ENCODE results near the gene LRRC37A3.
"Not testable (repeated sequence)": the region's sequence is repeated elsewhere in the genome, so short reads cannot be mapped to it uniquely, and the experiment has no call there.

Gene LRRC37A3

DNA sequence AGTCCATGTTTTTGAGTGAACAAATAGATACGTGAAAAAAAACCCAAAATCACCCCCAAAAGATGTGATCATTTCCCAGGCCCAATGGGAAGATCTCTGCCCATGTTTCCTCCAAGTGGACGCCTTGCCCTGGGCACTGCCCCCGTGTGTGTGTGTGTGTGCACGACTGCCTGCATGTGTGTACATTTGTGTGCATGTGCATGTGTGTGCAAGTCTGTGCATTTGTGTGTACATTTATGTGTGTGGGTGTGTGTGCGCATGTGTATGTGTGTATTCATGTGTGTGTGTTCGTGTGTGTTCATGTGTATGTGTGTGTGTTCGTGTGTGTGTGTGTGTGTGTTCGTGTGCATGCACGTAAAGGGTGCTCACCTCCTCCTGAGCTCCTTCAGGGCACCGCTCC lies 16.8 kb upstream of the LRRC37A3 start:
- no peak for TF ChIP-seq POLR2A (IDR thresholded peaks at IDR 0.05; ENCODE audit: low read depth, low read length)
- DNase-seq (ENCODE audit: insufficient read length, low spot score) (no peak), FAIRE-seq (no peak)

DNA sequence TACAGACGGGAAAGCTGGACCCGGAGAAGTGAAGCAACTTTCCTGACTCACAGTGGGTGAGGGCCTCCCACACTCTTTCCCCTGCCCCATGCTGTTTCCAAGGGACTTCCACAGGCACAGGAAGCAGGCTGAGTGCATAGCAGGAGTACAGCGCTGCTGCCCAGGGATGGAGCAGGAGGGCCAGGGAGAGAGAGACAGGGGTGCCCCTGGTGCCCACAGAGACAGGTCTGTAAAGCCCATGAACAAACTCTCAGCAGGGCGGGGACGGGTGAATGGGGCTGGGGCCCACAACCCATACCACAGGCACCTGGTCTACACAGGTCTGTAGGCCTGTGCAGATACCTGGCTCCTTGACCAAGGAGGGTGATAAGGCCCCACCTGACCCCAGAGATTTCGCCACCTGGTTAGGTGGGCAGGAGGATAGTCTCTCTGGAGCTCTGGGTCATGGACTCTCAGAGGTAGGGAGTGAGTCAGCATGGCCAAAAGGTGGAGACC lies 15.1 kb upstream of the LRRC37A3 start:
- FAIRE-seq; DNase-seq (ENCODE audit: insufficient read length, low spot score): not testable (repeated sequence)

GRCh38 chr17:64932850-64933249 lies 13.6 kb upstream of the LRRC37A3 start:
- not testable (repeated sequence) for DNase-seq (ENCODE audit: insufficient read length, low spot score); FAIRE-seq

DNA sequence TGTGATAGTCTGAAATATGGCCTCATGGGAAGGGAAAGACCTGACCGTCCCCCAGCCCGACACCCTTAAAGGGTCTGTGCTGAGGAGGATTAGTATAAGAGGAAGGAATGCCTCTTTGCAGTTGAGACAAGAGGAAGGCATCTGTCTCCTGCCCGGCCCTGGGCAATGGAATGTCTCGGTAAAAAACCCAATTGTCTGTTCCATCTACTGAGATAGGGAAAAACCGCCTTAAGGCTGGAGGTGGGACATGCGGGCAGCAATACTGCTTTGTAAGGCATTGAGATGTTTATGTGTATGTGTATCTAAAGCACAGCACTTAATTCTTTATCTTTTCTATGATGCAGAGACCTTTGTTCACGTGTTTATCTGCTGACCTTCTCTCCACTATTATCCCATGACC lies 11.1 kb upstream of the LRRC37A3 start:
- not testable (repeated sequence) for FAIRE-seq

GRCh38 chr17:64929419-64930209 lies 10.3 kb upstream of the LRRC37A3 start:
- not testable (repeated sequence) for FAIRE-seq; DNase-seq (ENCODE audit: insufficient read length, low spot score)

More for the DNA sequence above, 11.1 kb upstream of the LRRC37A3 start:
- DNase-seq (ENCODE audit: insufficient read length, low spot score) = not testable (repeated sequence)

GRCh38 chr17:64928701-64929100 lies 9.4 kb upstream of the LRRC37A3 start:
- FAIRE-seq; DNase-seq (ENCODE audit: insufficient read length, low spot score): not testable (repeated sequence)

DNA sequence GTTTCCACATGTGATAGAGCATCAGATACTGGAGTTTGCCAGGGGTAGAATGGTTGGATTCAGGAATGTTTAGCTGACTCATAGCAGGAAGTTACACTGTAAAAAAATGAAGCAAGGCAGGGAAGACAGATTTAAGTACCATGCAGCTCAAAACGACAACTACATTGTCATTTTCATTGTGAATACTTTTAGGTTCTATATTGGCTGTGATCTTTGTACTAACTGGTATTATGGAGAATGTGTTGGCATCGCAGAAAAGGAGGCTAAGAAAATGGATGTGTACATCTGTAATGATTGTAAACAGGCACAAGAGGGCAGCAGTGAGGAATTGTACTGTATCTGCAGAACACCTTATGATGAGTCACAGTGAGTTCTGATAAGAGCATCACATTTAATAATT lies 8.2 kb upstream of the LRRC37A3 start:
- peak; percentile 81 for FAIRE-seq

DNA sequence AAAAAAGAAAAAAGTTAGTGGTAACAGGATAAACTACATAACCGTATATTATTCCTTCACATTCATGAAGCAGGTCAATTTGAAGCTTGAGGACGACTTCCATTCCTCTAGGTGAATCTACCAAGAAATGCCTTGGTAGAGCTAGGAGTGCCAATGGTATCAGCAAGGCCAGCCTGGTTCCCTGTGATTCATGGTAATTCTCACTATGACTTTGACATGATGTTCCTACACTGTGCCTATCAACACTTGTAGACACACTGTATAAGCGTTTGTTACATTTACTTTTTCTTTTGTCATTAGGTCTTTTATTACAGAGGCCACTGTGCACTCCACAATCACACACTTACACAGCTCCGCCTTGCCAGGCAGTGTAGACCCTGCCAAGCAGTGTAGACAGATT lies 7.2 kb upstream of the LRRC37A3 start:
- not testable (repeated sequence) for DNase-seq (ENCODE audit: insufficient read length, low spot score); FAIRE-seq

More for the DNA sequence above, 8.2 kb upstream of the LRRC37A3 start:
- DNase-seq (ENCODE audit: insufficient read length, low spot score) = not testable (repeated sequence)

DNA sequence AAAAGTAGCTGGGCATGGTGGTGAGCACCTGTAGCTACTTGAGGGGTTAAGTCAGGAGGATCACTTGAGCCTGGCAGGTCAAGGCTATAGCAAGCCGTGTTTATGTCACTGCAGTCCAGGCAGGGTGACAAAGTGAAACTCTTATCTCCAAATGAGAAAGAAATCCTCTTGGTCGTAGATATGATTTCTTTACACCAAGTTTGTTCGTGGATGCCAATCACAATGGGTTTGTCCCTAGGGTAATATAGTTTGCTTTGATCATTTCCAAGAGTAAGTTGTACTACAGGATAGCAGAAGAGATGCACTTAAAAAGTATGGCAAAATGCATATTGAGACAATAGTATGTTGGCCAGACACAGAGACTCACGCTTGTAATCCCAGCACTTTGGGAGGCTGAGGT lies 6.0 kb upstream of the LRRC37A3 start:
- not testable (repeated sequence) for FAIRE-seq

DNA sequence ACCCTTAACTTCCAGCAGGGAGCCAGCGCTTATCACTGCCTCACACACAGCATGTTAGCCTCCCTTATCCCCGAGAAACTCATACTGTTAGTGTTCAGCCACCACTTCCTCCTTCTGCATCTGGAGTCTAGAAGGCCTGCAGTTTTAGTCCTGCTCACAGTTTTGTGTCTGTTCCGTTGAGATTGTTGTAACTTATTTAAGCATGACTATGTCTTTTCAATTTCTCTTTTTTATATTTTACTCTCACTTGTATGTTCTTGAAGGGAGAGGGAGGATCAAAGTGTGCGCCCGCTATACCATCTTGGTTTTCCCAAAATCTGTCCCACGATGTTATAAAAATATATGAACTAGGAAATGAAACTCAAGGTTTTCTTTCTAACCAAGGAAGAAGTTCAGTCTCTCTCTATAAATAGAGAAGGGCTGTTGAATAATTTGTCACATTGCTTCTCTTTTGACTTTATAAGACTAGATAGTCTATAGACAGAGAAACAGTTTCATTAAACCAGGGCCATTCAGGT lies 3.8 kb upstream of the LRRC37A3 start:
- DNase-seq (ENCODE audit: insufficient read length, low spot score) = not testable (repeated sequence)

More for the DNA sequence above, 6.0 kb upstream of the LRRC37A3 start:
- DNase-seq (ENCODE audit: insufficient read length, low spot score) = not testable (repeated sequence)

GRCh38 chr17:64920419-64921172 lies 1.3 kb upstream of the LRRC37A3 start:
- TF ChIP-seq POLR2A (IDR thresholded peaks at IDR 0.05; ENCODE audit: low read depth, low read length) = no peak
- DNase-seq (ENCODE audit: insufficient read length, low spot score) (no peak), FAIRE-seq (no peak)

More for the DNA sequence above, 3.8 kb upstream of the LRRC37A3 start:
- not testable (repeated sequence) for FAIRE-seq

GRCh38 chr17:64920026-64920418 lies 744 bp upstream of the LRRC37A3 start:
- DNase-seq (ENCODE audit: insufficient read length, low spot score) = no peak
- no peak for TF ChIP-seq POLR2A (IDR thresholded peaks at IDR 0.05; ENCODE audit: low read depth, low read length)
- no peak for FAIRE-seq

GRCh38 chr17:64918842-64919288 lies 413 bp downstream of the LRRC37A3 start:
- FAIRE-seq; DNase-seq (ENCODE audit: insufficient read length, low spot score): not testable (repeated sequence)

DNA sequence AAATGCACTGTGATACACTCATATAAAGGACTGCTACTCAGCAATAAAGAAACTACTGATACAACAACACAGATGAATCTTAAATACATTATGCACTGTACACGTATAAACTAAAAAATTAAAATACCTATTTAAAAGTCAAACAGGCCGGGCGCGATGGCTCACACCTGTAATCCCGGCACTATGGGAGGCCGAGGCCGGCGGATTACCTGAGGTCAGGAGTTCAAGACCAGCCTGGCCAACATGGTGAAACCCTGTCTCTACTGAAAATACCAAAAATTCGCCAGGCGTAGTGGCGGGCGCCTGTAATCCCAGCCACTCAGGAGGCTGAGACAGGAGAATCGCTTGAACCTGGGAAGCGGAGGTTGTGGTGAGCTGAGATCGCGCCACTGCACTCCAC lies 1.7 kb downstream of the LRRC37A3 start:
- DNase-seq (ENCODE audit: insufficient read length, low spot score); FAIRE-seq: not testable (repeated sequence)

DNA sequence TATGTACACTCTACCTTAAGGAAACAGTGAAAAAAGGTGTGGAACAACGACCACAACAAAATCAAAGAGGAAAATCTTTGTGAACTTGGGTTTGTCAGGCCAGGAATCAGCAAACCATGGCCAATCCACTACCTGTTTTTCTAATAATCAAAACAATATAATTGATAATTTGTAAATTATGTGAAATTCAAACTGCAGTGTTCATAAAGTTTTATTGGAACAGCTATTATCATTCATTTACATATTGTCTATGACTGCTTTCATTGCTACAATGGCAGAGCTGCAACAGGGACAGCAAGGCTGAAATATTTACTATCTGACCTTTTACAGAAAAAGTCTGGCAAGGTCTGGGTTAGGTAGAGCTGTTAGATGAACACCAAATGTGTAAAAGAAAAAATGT lies 4.0 kb downstream of the LRRC37A3 start:
- DNase-seq (ENCODE audit: insufficient read length, low spot score); FAIRE-seq: not testable (repeated sequence)

- not testable (repeated sequence) for DNase-seq (ENCODE audit: insufficient read length, low spot score)
- peak; percentile 90 for FAIRE-seq
These were observed 9.1 kb downstream of the LRRC37A3 start for GRCh38 chr17:64910191-64910514.

DNA sequence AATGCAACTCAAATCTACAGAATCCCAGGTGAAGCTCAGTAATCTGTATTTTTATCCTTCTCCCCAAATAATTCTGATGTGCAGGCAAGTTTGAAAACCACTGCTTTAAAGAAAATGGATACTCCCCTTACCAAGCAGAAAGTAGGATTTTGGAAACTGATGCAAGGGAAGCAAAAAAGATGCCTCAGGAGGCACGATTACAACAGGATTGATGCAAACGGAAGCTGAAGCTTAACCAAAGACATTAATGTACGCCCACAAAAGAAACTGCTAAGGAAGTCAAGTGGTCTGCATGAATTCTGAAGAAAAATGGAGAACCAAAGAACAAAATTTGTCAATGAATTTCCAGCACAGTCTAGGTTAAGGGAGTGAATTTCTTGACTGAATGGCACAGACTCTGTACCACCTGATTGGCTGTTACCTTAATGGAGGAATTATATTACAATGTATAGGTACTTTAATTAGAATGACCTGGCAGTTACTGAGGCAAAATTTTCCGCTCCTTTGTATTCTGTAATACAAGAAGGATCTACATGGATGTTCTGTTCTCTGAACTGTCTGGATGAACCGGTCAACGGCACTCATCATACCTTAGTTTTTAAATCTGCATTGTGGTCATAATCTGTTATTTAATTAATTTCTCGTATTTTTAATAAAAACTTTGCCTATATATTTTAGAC lies 9.6 kb downstream of the LRRC37A3 start:
- not testable (repeated sequence) for FAIRE-seq

GRCh38 chr17:64904069-64904468 lies 15.2 kb downstream of the LRRC37A3 start:
- FAIRE-seq; DNase-seq (ENCODE audit: insufficient read length, low spot score): not testable (repeated sequence)

More for the DNA sequence above, 9.6 kb downstream of the LRRC37A3 start:
- not testable (repeated sequence) for DNase-seq (ENCODE audit: insufficient read length, low spot score)

- not testable (repeated sequence) for DNase-seq (ENCODE audit: insufficient read length, low spot score); FAIRE-seq
These were observed 22.1 kb downstream of the LRRC37A3 start for GRCh38 chr17:64897136-64897535.

DNA sequence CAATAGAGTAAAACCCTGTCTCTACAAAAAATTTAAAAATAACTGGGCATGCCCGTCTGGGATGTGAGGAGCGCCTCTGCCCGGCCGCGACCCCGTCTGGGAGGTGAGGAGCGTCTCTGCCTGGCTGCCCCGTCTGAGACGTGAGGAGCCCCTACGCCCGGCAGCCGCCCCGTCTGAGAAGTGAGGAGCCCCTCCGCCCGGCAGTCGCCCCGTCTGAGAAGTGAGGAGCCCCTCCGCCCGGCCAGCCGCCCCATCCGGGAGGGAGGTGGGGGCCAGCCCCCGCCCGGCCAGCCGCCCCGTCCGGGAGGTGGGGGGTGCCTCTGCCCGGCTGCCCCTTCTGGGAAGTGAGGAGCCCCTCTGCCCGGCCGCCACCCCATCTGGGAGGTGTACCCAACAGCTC lies 45.1 kb downstream of the LRRC37A3 start:
- not testable (repeated sequence) for DNase-seq (ENCODE audit: insufficient read length, low spot score); FAIRE-seq

All from H54 (cell line).